ENCODE results near the gene GADD45GIP1.

Gene GADD45GIP1

DNA sequence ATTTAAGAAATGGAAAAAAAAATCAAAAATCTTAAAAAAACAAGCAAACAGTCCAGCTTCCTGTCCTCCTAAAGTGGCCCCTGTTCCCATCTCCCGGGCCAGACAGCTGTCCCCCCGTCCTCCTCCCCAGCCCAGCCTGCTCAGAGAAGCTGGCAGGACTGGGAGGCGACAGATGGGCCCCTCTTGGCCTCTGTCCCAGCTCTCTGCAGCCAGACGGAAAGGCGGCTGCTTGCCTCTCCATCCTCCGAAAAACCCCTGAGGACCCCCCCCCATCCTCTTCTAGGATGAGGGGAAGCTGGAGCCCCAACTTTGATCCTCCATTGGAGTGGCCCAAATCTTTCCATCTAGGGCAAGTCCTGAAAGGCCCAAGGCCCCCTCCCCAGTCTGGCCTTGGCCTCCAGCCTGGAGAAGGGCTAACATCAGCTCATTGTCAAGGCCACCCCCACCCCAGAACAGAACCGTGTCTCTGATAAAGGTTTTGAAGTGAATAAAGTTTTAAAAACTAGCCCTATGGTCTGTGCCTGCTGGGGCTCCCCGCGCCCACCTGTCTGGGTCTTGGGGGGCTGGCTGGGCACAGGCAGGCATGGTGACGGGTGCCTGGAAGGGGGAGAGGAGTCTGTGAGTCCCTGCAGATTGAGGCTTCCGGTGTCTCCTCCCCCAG is 3.8 kb downstream of the GADD45GIP1 start:
- TF ChIP-seq FOXM1 (IDR thresholded peaks at IDR 0.05; ENCODE audit: borderline replicate concordance, low read depth) (no peak), RAD21 (IDR thresholded peaks at IDR 0.05; ENCODE audit: low read depth) (no peak), YY1 (IDR thresholded peaks at IDR 0.05; ENCODE audit: low read depth) (no peak), NFIC (IDR thresholded peaks at IDR 0.05) (no peak), EGR1 (IDR thresholded peaks at IDR 0.05) (no peak), ZBTB7A (IDR thresholded peaks at IDR 0.05; ENCODE audit: low read depth) (no peak), MAX (IDR thresholded peaks at IDR 0.05) (no peak), EP300 (IDR thresholded peaks at IDR 0.05; ENCODE audit: borderline replicate concordance) (no peak), CEBPB (IDR thresholded peaks at IDR 0.05) (no peak), TAF1 (IDR thresholded peaks at IDR 0.05; ENCODE audit: low read depth) (no peak), TCF12 (IDR thresholded peaks at IDR 0.05; ENCODE audit: low read depth) (no peak), TEAD4 (IDR thresholded peaks at IDR 0.05) (no peak), CREB1 (IDR thresholded peaks at IDR 0.05; ENCODE audit: low read depth) (no peak)
- TF ChIP-seq, protein P1, sequence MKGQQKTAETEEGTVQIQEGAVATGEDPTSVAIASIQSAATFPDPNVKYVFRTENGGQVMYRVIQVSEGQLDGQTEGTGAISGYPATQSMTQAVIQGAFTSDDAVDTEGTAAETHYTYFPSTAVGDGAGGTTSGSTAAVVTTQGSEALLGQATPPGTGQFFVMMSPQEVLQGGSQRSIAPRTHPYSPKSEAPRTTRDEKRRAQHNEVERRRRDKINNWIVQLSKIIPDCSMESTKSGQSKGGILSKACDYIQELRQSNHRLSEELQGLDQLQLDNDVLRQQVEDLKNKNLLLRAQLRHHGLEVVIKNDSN (IDR thresholded peaks at IDR 0.05): no peak
- TF ChIP-seq, protein P2, sequence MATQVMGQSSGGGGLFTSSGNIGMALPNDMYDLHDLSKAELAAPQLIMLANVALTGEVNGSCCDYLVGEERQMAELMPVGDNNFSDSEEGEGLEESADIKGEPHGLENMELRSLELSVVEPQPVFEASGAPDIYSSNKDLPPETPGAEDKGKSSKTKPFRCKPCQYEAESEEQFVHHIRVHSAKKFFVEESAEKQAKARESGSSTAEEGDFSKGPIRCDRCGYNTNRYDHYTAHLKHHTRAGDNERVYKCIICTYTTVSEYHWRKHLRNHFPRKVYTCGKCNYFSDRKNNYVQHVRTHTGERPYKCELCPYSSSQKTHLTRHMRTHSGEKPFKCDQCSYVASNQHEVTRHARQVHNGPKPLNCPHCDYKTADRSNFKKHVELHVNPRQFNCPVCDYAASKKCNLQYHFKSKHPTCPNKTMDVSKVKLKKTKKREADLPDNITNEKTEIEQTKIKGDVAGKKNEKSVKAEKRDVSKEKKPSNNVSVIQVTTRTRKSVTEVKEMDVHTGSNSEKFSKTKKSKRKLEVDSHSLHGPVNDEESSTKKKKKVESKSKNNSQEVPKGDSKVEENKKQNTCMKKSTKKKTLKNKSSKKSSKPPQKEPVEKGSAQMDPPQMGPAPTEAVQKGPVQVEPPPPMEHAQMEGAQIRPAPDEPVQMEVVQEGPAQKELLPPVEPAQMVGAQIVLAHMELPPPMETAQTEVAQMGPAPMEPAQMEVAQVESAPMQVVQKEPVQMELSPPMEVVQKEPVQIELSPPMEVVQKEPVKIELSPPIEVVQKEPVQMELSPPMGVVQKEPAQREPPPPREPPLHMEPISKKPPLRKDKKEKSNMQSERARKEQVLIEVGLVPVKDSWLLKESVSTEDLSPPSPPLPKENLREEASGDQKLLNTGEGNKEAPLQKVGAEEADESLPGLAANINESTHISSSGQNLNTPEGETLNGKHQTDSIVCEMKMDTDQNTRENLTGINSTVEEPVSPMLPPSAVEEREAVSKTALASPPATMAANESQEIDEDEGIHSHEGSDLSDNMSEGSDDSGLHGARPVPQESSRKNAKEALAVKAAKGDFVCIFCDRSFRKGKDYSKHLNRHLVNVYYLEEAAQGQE (IDR thresholded peaks at IDR 0.05; ENCODE audit: low read depth): no peak

DNA sequence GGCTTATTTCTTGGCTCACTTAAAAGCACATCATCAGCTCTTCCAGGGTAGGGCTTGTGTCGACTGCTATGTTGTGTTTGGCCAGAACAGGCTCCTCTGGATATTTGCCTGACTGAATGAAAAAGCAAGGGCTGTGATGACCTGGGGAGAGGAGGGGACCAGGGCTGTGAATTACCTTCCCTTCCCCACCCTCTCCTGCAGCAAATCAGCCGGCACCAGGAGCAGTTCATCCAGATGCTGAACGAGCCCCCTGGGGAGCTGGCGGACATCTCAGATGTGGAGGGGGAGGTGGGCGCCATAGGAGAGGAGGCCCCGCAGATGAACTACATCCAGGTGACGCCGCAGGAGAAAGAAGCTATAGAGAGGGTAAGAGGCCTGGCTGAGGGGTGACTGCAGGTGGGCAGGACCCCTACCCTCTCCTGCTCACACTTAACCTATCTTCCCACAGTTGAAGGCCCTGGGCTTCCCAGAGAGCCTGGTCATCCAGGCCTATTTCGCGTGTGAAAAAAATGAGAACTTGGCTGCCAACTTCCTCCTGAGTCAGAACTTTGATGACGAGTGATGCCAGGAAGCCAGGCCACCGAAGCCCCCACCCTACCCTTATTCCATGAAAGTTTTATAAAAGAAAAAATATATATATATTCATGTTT is 4.4 kb downstream of the GADD45GIP1 start:
- TF ChIP-seq, protein P1 (IDR thresholded peaks at IDR 0.05): no peak
- no peak for TF ChIP-seq TAF1 (IDR thresholded peaks at IDR 0.05; ENCODE audit: low read depth)
- no peak for TF ChIP-seq NFIC (IDR thresholded peaks at IDR 0.05)
- TF ChIP-seq EGR1 (IDR thresholded peaks at IDR 0.05): no peak

DNA sequence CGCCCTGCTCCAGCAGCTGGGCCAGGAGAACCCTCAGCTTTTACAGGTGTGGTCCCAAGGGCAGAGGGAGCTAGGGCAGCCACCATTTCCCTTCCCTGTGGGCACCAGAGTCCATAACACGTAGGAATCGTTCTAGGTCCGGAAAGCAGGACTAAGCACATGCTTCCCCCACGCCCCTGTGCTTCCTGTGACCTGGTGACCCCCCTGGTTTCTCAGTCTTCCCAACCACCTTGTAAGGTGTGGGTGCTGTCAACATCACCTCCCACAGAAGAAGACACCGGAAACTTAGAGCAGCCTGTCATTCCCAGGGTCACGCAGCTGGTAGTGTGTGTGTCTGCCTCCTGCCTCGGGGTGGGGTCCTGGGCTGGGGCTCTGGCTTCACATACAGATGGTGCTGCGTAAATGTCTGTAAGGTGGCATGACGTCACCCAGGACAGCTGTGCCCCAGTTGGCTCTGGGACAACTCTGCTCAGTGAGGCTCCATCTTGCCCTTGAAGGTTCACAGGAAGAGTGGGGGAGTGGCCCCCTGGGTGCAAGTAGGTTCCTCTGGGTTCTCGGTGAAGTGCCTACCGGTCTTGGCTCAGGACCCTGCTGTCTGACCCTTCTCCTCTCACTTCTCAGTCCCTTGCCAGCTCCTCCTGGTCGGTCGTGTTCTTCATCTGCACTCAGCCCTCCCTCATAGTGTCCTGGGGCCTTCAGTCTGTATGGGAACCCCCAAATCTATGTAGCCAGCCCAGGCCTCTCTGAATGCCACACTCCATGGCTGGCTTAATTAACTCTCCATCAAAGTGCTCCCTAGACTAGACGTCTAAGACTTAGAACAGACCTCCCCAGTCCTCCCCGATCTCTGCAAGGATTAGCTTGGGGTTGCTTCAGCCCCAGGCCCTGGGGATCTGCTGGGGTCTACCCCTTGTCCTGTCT is 7.4 kb downstream of the GADD45GIP1 start:
- TF ChIP-seq, protein P2 (IDR thresholded peaks at IDR 0.05; ENCODE audit: low read depth): no peak
- no peak for TF ChIP-seq RAD21 (IDR thresholded peaks at IDR 0.05; ENCODE audit: low read depth)
- TF ChIP-seq EP300 (IDR thresholded peaks at IDR 0.05; ENCODE audit: borderline replicate concordance): no peak
- TF ChIP-seq YY1 (IDR thresholded peaks at IDR 0.05; ENCODE audit: low read depth): no peak
- no peak for TF ChIP-seq CREB1 (IDR thresholded peaks at IDR 0.05; ENCODE audit: low read depth)
- no peak for TF ChIP-seq EGR1 (IDR thresholded peaks at IDR 0.05)
- no peak for TF ChIP-seq TAF1 (IDR thresholded peaks at IDR 0.05; ENCODE audit: low read depth)
- TF ChIP-seq FOXM1 (IDR thresholded peaks at IDR 0.05; ENCODE audit: borderline replicate concordance, low read depth): no peak
- TF ChIP-seq, protein P1 (IDR thresholded peaks at IDR 0.05): no peak
- no peak for TF ChIP-seq TEAD4 (IDR thresholded peaks at IDR 0.05)
- TF ChIP-seq ZBTB7A (IDR thresholded peaks at IDR 0.05; ENCODE audit: low read depth): no peak
- no peak for TF ChIP-seq MAX (IDR thresholded peaks at IDR 0.05)
- no peak for TF ChIP-seq CEBPB (IDR thresholded peaks at IDR 0.05)
- TF ChIP-seq TCF12 (IDR thresholded peaks at IDR 0.05; ENCODE audit: low read depth): no peak
- no peak for TF ChIP-seq NFIC (IDR thresholded peaks at IDR 0.05)

DNA sequence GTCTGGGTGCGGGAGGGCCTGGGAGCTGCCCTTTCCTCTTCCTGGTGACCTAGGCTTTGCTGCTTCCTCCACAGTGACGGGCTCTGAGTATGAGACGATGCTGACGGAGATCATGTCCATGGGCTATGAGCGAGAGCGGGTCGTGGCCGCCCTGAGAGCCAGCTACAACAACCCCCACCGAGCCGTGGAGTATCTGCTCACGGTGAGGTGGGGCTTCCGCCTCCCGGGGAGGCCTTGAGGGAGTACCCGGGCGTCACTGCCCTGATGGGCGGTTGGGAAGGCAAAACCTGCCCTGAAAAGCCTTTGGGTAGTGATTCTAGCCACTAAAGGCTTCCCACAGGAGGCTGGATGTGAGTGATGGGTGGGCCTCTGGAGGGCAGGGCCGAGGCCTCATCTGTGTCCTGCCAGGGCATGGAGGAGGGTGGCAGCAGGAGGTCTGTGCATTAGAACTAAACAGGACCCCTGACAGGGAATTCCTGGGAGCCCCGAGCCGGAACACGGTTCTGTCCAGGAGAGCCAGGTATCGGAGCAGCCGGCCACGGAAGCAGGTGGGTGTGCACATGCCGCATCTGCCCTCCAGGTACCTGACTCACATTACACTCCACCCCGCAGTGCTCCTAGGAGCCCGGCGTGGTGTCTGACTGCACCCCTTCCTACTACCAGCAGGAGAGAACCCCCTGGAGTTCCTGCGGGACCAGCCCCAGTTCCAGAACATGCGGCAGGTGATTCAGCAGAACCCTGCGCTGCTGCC is 8.2 kb downstream of the GADD45GIP1 start:
- TF ChIP-seq YY1 (IDR thresholded peaks at IDR 0.05; ENCODE audit: low read depth) (no peak), CREB1 (IDR thresholded peaks at IDR 0.05; ENCODE audit: low read depth) (no peak), NFIC (IDR thresholded peaks at IDR 0.05) (no peak), MAX (IDR thresholded peaks at IDR 0.05) (no peak), ZBTB7A (IDR thresholded peaks at IDR 0.05; ENCODE audit: low read depth) (no peak), TCF12 (IDR thresholded peaks at IDR 0.05; ENCODE audit: low read depth) (peak; percentile 32; the same call in 1 of the 2 replicates), EP300 (IDR thresholded peaks at IDR 0.05; ENCODE audit: borderline replicate concordance) (peak; percentile 14; the same call in 1 of the 2 replicates), TAF1 (IDR thresholded peaks at IDR 0.05; ENCODE audit: low read depth) (no peak), TEAD4 (IDR thresholded peaks at IDR 0.05) (no peak), RAD21 (IDR thresholded peaks at IDR 0.05; ENCODE audit: low read depth) (no peak), EGR1 (IDR thresholded peaks at IDR 0.05) (no peak), FOXM1 (IDR thresholded peaks at IDR 0.05; ENCODE audit: borderline replicate concordance, low read depth) (no peak), CEBPB (IDR thresholded peaks at IDR 0.05) (no peak)
- TF ChIP-seq, protein P2 (IDR thresholded peaks at IDR 0.05; ENCODE audit: low read depth): no peak
- TF ChIP-seq, protein P1 (IDR thresholded peaks at IDR 0.05): no peak
